Nephron progenitor cell (in vitro differentiated cells): ENCODE results near the gene PYGO2.
A peak's percentile ranks its signal among the peaks of the same experiment; 100 is the strongest.

Source experiments
- DNase-seq: peaks from one replicate; pipeline ENCODE4 v3.0.0; 2021
- H3K27ac Mint-ChIP-seq: 2 replicates; pipeline ENCODE4 v1.8.0; 2021; ENCODE audit warnings: mild to moderate bottlenecking, moderate library complexity, mixed read lengths
- H3K27me3 Mint-ChIP-seq: 2 replicates; pipeline ENCODE4 v1.8.0; 2021; ENCODE audit warnings: mild to moderate bottlenecking, low read depth, mixed read lengths; ENCODE audit not compliant: poor library complexity
- H3K36me3 Mint-ChIP-seq: 2 replicates; pipeline ENCODE4 v1.8.0; 2021; ENCODE audit warnings: low read depth, mixed read lengths
- H3K4me1 Mint-ChIP-seq: 2 replicates; pipeline ENCODE4 v1.8.0; 2021; ENCODE audit warnings: mixed read lengths
- H3K4me3 Mint-ChIP-seq: 2 replicates; pipeline ENCODE4 v1.8.0; 2021; ENCODE audit warnings: mild to moderate bottlenecking, moderate library complexity, mixed read lengths
- H3K9me3 Mint-ChIP-seq: 2 replicates; pipeline ENCODE4 v1.8.0; 2021; ENCODE audit warnings: mild to moderate bottlenecking, moderate library complexity, mixed read lengths
- CTCF ChIP-seq: fragments of 200-600 bp; sonication (generic); IDR thresholded peaks from 2 replicates; pipeline ENCODE4 v1.5.0; 2021; ENCODE audit warnings: antibody characterized with exemption

Gene PYGO2

GRCh38 chr1:154974808-154975408 lies 13.3 kb upstream of the PYGO2 start:
- Mint-ChIP-seq H3K36me3 (peaks cover 17% of the 10 kb centered on the region), H3K4me3 (no peak overlapping the region), H3K27ac (no peak overlapping the region), H3K27me3 (no peaks in the 10 kb centered on the region), H3K4me1 (peaks cover 26% of the 10 kb centered on the region), H3K9me3 (no peaks in the 10 kb centered on the region)
- no peak for TF ChIP-seq CTCF
- peak; percentile 96 for DNase-seq

GRCh38 chr1:154974102-154974807 lies 12.7 kb upstream of the PYGO2 start, which contains the start of gene CKS1B:
TSS of gene CKS1B (plus strand) at chr1:154974681. CDS start at chr1:154974746, 65 bp downstream.
- H3K4me1 Mint-ChIP-seq = peaks cover 31% of the 10 kb centered on the region
- H3K4me3 Mint-ChIP-seq = no peak within 1 kb of the TSS
- no peaks in the 10 kb centered on the region for H3K27me3 Mint-ChIP-seq
- H3K36me3 Mint-ChIP-seq = peaks cover 12% of the 10 kb centered on the region
- no peak within 1 kb of the TSS for H3K27ac Mint-ChIP-seq
- no peaks in the 10 kb centered on the region for H3K9me3 Mint-ChIP-seq
- TF ChIP-seq CTCF = no peak
- peak; percentile 94 for DNase-seq

DNA sequence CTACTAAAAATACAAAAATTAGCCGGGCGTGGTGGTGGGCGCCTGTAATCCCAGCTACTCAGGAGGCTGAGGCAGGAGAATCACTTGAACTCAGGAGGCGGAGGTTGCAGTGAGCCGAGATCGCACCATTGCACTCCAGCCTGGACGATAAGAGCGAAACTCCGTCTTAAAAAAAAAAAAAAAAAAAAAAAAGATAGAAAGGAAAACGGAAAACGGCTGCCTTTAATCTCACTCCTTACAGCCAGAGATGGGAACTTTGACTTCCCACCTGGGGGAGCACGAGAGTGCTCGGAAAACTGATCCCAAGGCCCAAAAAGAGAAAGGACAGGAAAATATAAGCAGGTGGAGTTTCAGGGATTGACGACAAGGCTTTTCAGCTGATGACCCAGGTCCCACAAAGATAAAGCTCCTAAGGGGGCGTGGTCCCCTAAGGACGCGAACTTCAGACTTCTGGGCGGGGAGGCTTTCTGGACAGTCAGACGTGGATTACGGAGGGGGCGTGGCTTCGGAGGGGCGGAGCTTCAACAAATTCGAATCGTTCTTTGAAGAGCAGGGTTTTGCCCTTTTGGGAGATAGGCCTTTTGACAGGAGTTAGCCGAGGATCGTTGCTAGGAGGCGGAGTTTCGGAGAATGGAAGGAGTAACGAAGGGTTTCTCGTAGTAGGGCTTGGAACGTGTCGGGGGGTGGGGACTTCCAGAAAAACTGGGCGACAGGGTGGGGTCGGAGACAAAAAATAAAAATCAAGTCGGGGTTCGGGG lies 11.9 kb upstream of the PYGO2 start:
- Mint-ChIP-seq H3K4me3 (no peak overlapping the region), H3K4me1 (peaks cover 39% of the 10 kb centered on the region), H3K9me3 (no peaks in the 10 kb centered on the region), H3K36me3 (peaks cover 8% of the 10 kb centered on the region), H3K27me3 (no peaks in the 10 kb centered on the region), H3K27ac (no peak overlapping the region)
- peak; percentile 97 for DNase-seq
- TF ChIP-seq CTCF = no peak

- H3K9me3 Mint-ChIP-seq = no peaks in the 10 kb centered on the region
- peak; percentile 61 for DNase-seq
- peaks cover 47% of the 10 kb centered on the region for H3K4me1 Mint-ChIP-seq
- H3K36me3 Mint-ChIP-seq = peaks cover 11% of the 10 kb centered on the region
- H3K27ac Mint-ChIP-seq = no peak overlapping the region
- no peak for TF ChIP-seq CTCF
- H3K27me3 Mint-ChIP-seq = no peaks in the 10 kb centered on the region
- no peak overlapping the region for H3K4me3 Mint-ChIP-seq
Observed at GRCh38 chr1:154972517-154973343, 11.1 kb upstream of the PYGO2 start.

DNA sequence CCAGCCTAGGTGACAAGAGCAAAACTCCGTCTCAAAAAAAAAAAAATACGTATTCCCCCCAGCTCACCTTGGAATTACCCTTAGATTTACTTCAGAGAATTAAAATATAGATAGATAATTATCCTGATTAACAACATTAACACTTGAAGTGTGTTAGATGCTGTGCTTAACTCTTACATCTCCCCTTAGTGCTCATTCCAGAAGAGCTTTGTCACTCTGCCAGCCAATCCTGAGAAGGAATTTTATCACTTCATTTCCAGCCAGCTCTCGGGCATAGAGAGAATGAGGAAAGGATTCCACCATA lies 10.6 kb upstream of the PYGO2 start:
- no peak for DNase-seq
- peaks cover 50% of the 10 kb centered on the region for H3K4me1 Mint-ChIP-seq
- no peak for TF ChIP-seq CTCF
- no peak overlapping the region for H3K27ac Mint-ChIP-seq
- H3K36me3 Mint-ChIP-seq = peaks cover 13% of the 10 kb centered on the region
- no peak overlapping the region for H3K4me3 Mint-ChIP-seq
- no peaks in the 10 kb centered on the region for H3K27me3 Mint-ChIP-seq
- H3K9me3 Mint-ChIP-seq = no peaks in the 10 kb centered on the region
